K562 (cell line): ENCODE data around the gene NCR1. TPM values are rescaled to one million over a fixed set of nuclear protein-coding genes. Genes with fewer than 3 reads are reported as not detected.
A peak's percentile ranks its signal among the peaks of the same experiment; 100 is the strongest.

Experiments
- ATAC-seq: fragments of 200-7000 bp; cut with Tn5 transposase; 3 replicates; pipeline ENCODE4 v1.9.1; 2020; ENCODE audit warnings: moderate library complexity
- BruUV-seq: library from RNA; stranded (reverse); fragments of 400-500 nt; replicated peaks from 2 replicates; lab custom pipeline; 2021; lab: Mats Ljungman, UMichigan
- CTCF ChIA-PET: fragments of 300-600 bp; formaldehyde crosslinking; extraction: SDS; loops from one replicate; lab custom pipeline; 2021; ENCODE audit warnings: low intra/inter-chr PET ratio; lab: Yijun Ruan, JAX
- POLR2A ChIA-PET: fragments of 300-600, 350-650 bp; sonication (Branson Sonifier 250); formaldehyde crosslinking; extraction: SDS; loops from one replicate; lab custom pipeline; 2021; ENCODE audit warnings: antibody characterized with exemption, inconsistent platforms; lab: Yijun Ruan, JAX
- DNase-seq, 4 experiments: peaks; one replicate each; pipeline versions ENCODE4 v3.0.0 to v3.0.0-alpha.2; 2011 to 2018; ENCODE audit warnings: low spot score in 3 of 4, mixed read lengths in 3 of 4; ENCODE audit errors: extremely low read depth in 1 of 4
- FAIRE-seq: peaks from 2 replicates; lab custom pipeline; 2011; peaks lifted over from hg19 to GRCh38; lab: Jason Lieb, UNC
- H2AFZ ChIP-seq: 2 replicates; pipeline ENCODE4 v1.6.0; 2011; ENCODE audit warnings: low read depth, low read length, control low read depth, inconsistent platforms
- H3K27ac ChIP-seq: fragments of 200-600 bp; 3 replicates; pipeline ENCODE4 v1.8.0; 2011; ENCODE audit warnings: low read depth, mild to moderate bottlenecking, control low read depth, inconsistent platforms, low read length, moderate library complexity, mixed read lengths; ENCODE audit errors: extremely low read depth
- H3K27me3 ChIP-seq, 2 experiments: fragments of 300-600 bp in 1 of 2; 2 replicates in 1 of 2; 3 replicates in 1 of 2; pipeline versions ENCODE4 v1.6.0 to v1.8.0; 2011; ENCODE audit warnings: inconsistent platforms in 2 of 2, low read length in 2 of 2, mild to moderate bottlenecking in 1 of 2, mixed read lengths in 1 of 2, moderate library complexity in 1 of 2; ENCODE audit not compliant: control insufficient read depth in 2 of 2, insufficient read depth in 2 of 2
- H3K36me3 ChIP-seq: fragments of 300-600 bp; 3 replicates; pipeline ENCODE4 v1.8.0; 2011; ENCODE audit warnings: mild to moderate bottlenecking, low read length, inconsistent platforms; ENCODE audit not compliant: control insufficient read depth, insufficient read depth
- H3K4me1 ChIP-seq, 2 experiments: fragments of 200-600 bp in 1 of 2; replicated peaks in 1 of 2; 2 replicates in 1 of 2; 3 replicates in 1 of 2; pipeline versions ENCODE4 v1.5.1 to v1.8.0; 2011; ENCODE audit warnings: inconsistent platforms in 2 of 2, low read length in 2 of 2, mild to moderate bottlenecking in 1 of 2, mixed read lengths in 1 of 2, moderate library complexity in 1 of 2; ENCODE audit not compliant: control insufficient read depth in 2 of 2, insufficient read depth in 2 of 2
- H3K4me2 ChIP-seq: 2 replicates; pipeline ENCODE4 v1.6.1; 2011; ENCODE audit warnings: low read length, control low read depth, inconsistent platforms, mixed read lengths; ENCODE audit not compliant: insufficient read depth
- H3K4me3 ChIP-seq: fragments of 200-600 bp; sonication (generic), shearing (Covaris generic); 2 replicates; pipeline ENCODE4 v1.5.1; 2016; ENCODE audit warnings: control low read depth, inconsistent platforms
- H3K79me2 ChIP-seq: fragments of 200-600 bp; 3 replicates; pipeline ENCODE4 v1.8.0; 2011; ENCODE audit warnings: low read length, inconsistent platforms; ENCODE audit not compliant: control insufficient read depth, insufficient read depth
- H3K9ac ChIP-seq, 2 experiments: 2 replicates each; pipeline versions ENCODE4 v1.6.0 to v1.6.1; 2011; ENCODE audit warnings: low read depth in 2 of 2, low read length in 2 of 2, control low read depth in 1 of 2, inconsistent platforms in 1 of 2, mild to moderate bottlenecking in 1 of 2, mixed read lengths in 1 of 2; ENCODE audit not compliant: insufficient read depth in 1 of 2
- H3K9me1 ChIP-seq: one replicate; pipeline ENCODE4 v1.6.0; 2011; ENCODE audit warnings: inconsistent platforms, mild to moderate bottlenecking, low read length, moderate library complexity; ENCODE audit not compliant: control insufficient read depth, insufficient read depth
- H3K9me3 ChIP-seq: replicated peaks from 2 replicates; pipeline ENCODE4 v1.5.1; 2011; ENCODE audit warnings: low read depth, low read length, inconsistent platforms; ENCODE audit not compliant: control insufficient read depth, insufficient read depth
- H4K20me1 ChIP-seq: replicated peaks from 2 replicates; pipeline ENCODE4 v1.6.1; 2011; ENCODE audit warnings: low read length, inconsistent platforms, mixed read lengths; ENCODE audit not compliant: control insufficient read depth, insufficient read depth
- CBFA2T3 ChIP-seq: fragments of 450-650 bp; IDR thresholded peaks from 2 replicates; pipeline ENCODE4 v1.6.1; 2017
- CBX5 ChIP-seq: IDR thresholded peaks from 2 replicates; pipeline ENCODE4 v1.6.1; 2014; ENCODE audit warnings: low read depth, borderline replicate concordance
- CHD1 ChIP-seq: fragments of 200-600 bp; sonication (generic); IDR thresholded peaks from one replicate; pipeline ENCODE4 v1.6.1; 2012; ENCODE audit warnings: mild to moderate bottlenecking, moderate library complexity, low read length, inconsistent platforms
- CSDE1 ChIP-seq, 2 experiments: fragments of 450-650 bp; IDR thresholded peaks; 2 replicates each; pipeline ENCODE4 v1.6.1; 2016; ENCODE audit warnings: mild to moderate bottlenecking in 1 of 2
- ETV6 ChIP-seq, 3 experiments: fragments of 150-350 bp in 1 of 3; sonication (generic) in 1 of 3; formaldehyde crosslinking in 1 of 3; IDR thresholded peaks; 2 replicates each; pipeline versions ENCODE4 v1.6.1 to v1.8.0; 2014 to 2022; ENCODE audit warnings: borderline replicate concordance in 2 of 3, low read depth in 2 of 3, antibody characterized with exemption in 1 of 3, low read length in 1 of 3, mild to moderate bottlenecking in 1 of 3, missing genetic modification reagents in 1 of 3
- HMGN3 ChIP-seq: IDR thresholded peaks from 2 replicates; pipeline ENCODE4 v1.6.1; 2011; ENCODE audit warnings: borderline replicate concordance, low read depth, mild to moderate bottlenecking, mixed read lengths, low read length; ENCODE audit not compliant: insufficient read length; ENCODE audit errors: extremely low read depth
- ID3 ChIP-seq, 2 experiments: fragments of 250-450 bp in 1 of 2; fragments of 450-650 bp in 1 of 2; sonication (Bioruptor Pico) in 1 of 2; IDR thresholded peaks; 2 replicates each; pipeline versions ENCODE4 v1.6.1 to v1.8.0; 2016 to 2021; ENCODE audit warnings: mild to moderate bottlenecking in 2 of 2, moderate library complexity in 2 of 2, missing compliant biosample characterization in 1 of 2, missing genetic modification characterization in 1 of 2
- IRF2 ChIP-seq: sonication (generic); formaldehyde crosslinking; IDR thresholded peaks from 2 replicates; pipeline ENCODE4 v1.8.1; 2022; ENCODE audit warnings: mild to moderate bottlenecking, missing genetic modification reagents
- KLF6 ChIP-seq: fragments of 250-450 bp; sonication (Bioruptor Pico); IDR thresholded peaks from 2 replicates; pipeline ENCODE4 v1.4.0; 2020; ENCODE audit warnings: mild to moderate bottlenecking, moderate library complexity, borderline replicate concordance
- SIRT6 ChIP-seq: IDR thresholded peaks from one replicate; pipeline ENCODE4 v1.6.1; 2012; ENCODE audit warnings: low read depth, mild to moderate bottlenecking, control low read depth, inconsistent platforms, low read length, moderate library complexity
- SMAD1 ChIP-seq: fragments of 150-350 bp; IDR thresholded peaks from 2 replicates; pipeline ENCODE4 v1.6.1; 2014; ENCODE audit warnings: low read length, low read depth; ENCODE audit not compliant: partially characterized antibody
- SPI1 ChIP-seq: IDR thresholded peaks from 2 replicates; pipeline ENCODE4 v1.6.1; 2011; ENCODE audit warnings: low read depth, low read length, control low read depth, borderline replicate concordance
- THAP7 ChIP-seq: fragments of 250-450 bp; sonication (Bioruptor Pico); IDR thresholded peaks from 2 replicates; pipeline ENCODE4 v1.5.0; 2021
- ZNF778 ChIP-seq: fragments of 450-650 bp; formaldehyde crosslinking; IDR thresholded peaks from 2 replicates; pipeline ENCODE4 v1.4.0; 2020; ENCODE audit warnings: mild to moderate bottlenecking, moderate library complexity
- WGBS: fragments of 100-300 bp; shearing (Covaris generic); methylation state at CpG from one replicate; pipeline ENCODE4 v1.1.6; 2016; ENCODE audit warnings: low coverage, mixed read lengths; ENCODE audit not compliant: insufficient coverage; ENCODE audit errors: missing lambda C conversion rate; 5-methylcytosine and 5-hydroxymethylcytosine counted together
- in situ Hi-C: fragments of 300-500 bp; cut with MboI; formaldehyde crosslinking; loops from 4 replicates; pipeline ENCODE4 v1.15.0; 2018; ENCODE audit warnings: inconsistent platforms, mixed read lengths
- intact Hi-C: fragments of 100-400 bp; cut with micrococcal nuclease; formaldehyde crosslinking; loops from 2 replicates; pipeline ENCODE4 v1.14.2; 2022
- polyA plus RNA-seq, 8 experiments: library from polyadenylated mRNA; depleted of rRNA in 4 of 8; stranded (reverse) in 5 of 8; unstranded in 3 of 8; fragments of >200 nt; fragmentation: Nextera tagmentation in 2 of 8; fragmentation: Illumina TruSeq in 1 of 8; extraction: Ambion mirVana in 2 of 8; extraction: Trizol in 1 of 8; gene quantifications; 2 replicates each; pipeline versions ENCODE4 v1.2.1 to v1.2.3, GENCODE V29; 2011 to 2014; ENCODE audit warnings: inconsistent platforms in 1 of 8, missing spikeins in 1 of 8
- total RNA-seq, 7 experiments: library from RNA; depleted of rRNA in 6 of 7; stranded (reverse); fragments of >200 nt in 6 of 7; fragmentation: Illumina TruSeq in 2 of 7; extraction: Trizol in 2 of 7; gene quantifications; 2 replicates each; pipeline versions ENCODE4 v1.2.1 to v1.2.3, GENCODE V29; 2011 to 2021; ENCODE audit warnings: low replicate concordance in 1 of 7

The NCR1 gene
- total and polyA plus RNA-seq, 9 of the 15 experiments (the other 6 are each of a cell fraction or from before 2014, with no cell fraction given): 0.25 to 3.1 (median 1.2) TPM

GRCh38 chr19:54916822-54917221, 10.9 kb downstream of the NCR1 start:
- BruUV-seq: no TSS peak
- Histone ChIP-seq H3K9me3 (no peaks in the 10 kb centered on the region), H2AFZ (peak overlapping the region; percentile 68), H3K4me3 (no peak overlapping the region), H3K4me1 (peaks cover 4 to 7% of the 10 kb centered on the region in 2 experiments; a peak in 2 of 5 replicates), H3K36me3 (no peaks in the 10 kb centered on the region), H3K79me2 (no peaks in the 10 kb centered on the region), H3K9me1 (no peaks in the 10 kb centered on the region), H3K9ac (no peak overlapping the region), H3K27ac (no peak overlapping the region), H4K20me1 (no peaks in the 10 kb centered on the region), H3K4me2 (no peak overlapping the region), H3K27me3 (peaks cover 2 to 9% of the 10 kb centered on the region in 2 experiments; a peak in 2 of 5 replicates)
- POLR2A ChIA-PET: interaction anchor here (0.6 kb wide), 1 partner anchor 263 kb away, joined by 3 read pairs; no protein-coding TSS in a partner anchor
- CTCF ChIA-PET: no interaction called here
- FAIRE-seq (peak; percentile 64), DNase-seq (no peak), ATAC-seq (no peak)
- TF ChIP-seq KLF6 (CRISPR knock-in tag): no peak
- peak; percentile 75; the same call in 1 of the 2 replicates for TF ChIP-seq SPI1
- peak in 1 of 2 experiments; percentile 90; a peak in 2 of 4 replicates for TF ChIP-seq ETV6 (IDR thresholded peaks at IDR 0.05; ENCODE audit: borderline replicate concordance in 1 of 2, low read depth in 2 of 2, low read length in 1 of 2)
- no peak for TF ChIP-seq ETV6 (CRISPR knock-in tag; IDR thresholded peaks at IDR 0.05; ENCODE audit: borderline replicate concordance)
- intact Hi-C loops: no loop called here
- in situ Hi-C loops: no loop called here
- 21% methylated on average over 11 of the region's 11 CpGs for WGBS

GRCh38 chr19:54918499-54918898, 12.6 kb downstream of the NCR1 start:
- H3K4me2 ChIP-seq: no peak overlapping the region
- H3K9me1 ChIP-seq: no peaks in the 10 kb centered on the region
- DNase-seq (no peak), FAIRE-seq (no peak), ATAC-seq (no peak; the same call in 2 of the 3 replicates)
- no peaks in the 10 kb centered on the region for H4K20me1 ChIP-seq
- H3K27ac ChIP-seq: no peak overlapping the region
- POLR2A ChIA-PET: no interaction called here
- no peaks in the 10 kb centered on the region for H3K36me3 ChIP-seq
- no peaks in the 10 kb centered on the region for H3K9me3 ChIP-seq
- in situ Hi-C loops: no loop called here
- H3K4me1 ChIP-seq: peaks cover 11 to 12% of the 10 kb centered on the region in 2 experiments; a peak in 4 of 5 replicates
- H3K27me3 ChIP-seq: peaks cover 2 to 9% of the 10 kb centered on the region in 2 experiments; a peak in 2 of 5 replicates
- no TSS peak for BruUV-seq
- intact Hi-C loops: loop anchor here (1.0 kb wide), 1 partner anchor 34 kb away; no protein-coding TSS in a partner anchor
- H3K79me2 ChIP-seq: no peaks in the 10 kb centered on the region
- 50% methylated on average over 9 of the region's 9 CpGs for WGBS
- H3K9ac ChIP-seq: no peak overlapping the region
- CTCF ChIA-PET: interaction anchor here (0.6 kb wide), 1 partner anchor 25 kb away, joined by 3 read pairs; no protein-coding TSS in a partner anchor
- no peak overlapping the region for H3K4me3 ChIP-seq
- H2AFZ ChIP-seq: no peak overlapping the region
- TF ChIP-seq IRF2: no peak
- no peak for TF ChIP-seq ZNF778
- no peak for TF ChIP-seq CSDE1 (IDR thresholded peaks at IDR 0.05)
- TF ChIP-seq THAP7 (CRISPR knock-in tag): no peak
- no peak for TF ChIP-seq ID3 (CRISPR knock-in tag; IDR thresholded peaks at IDR 0.05)
- TF ChIP-seq ID3 (tag; IDR thresholded peaks at IDR 0.05): no peak
- no peak for TF ChIP-seq HMGN3
- TF ChIP-seq SIRT6: no peak
- no peak for TF ChIP-seq CHD1
- TF ChIP-seq CBX5: no peak
- TF ChIP-seq CBFA2T3: no peak
- no peak for TF ChIP-seq ETV6 (IDR thresholded peaks at IDR 0.05; ENCODE audit: borderline replicate concordance in 1 of 2, low read depth in 2 of 2, low read length in 1 of 2)
- no peak for TF ChIP-seq ETV6 (CRISPR knock-in tag; IDR thresholded peaks at IDR 0.05; ENCODE audit: borderline replicate concordance)
- TF ChIP-seq SMAD1: no peak
